Epithelial cell of esophagus (primary cell): ENCODE results near the gene PPARD.
"Not testable (repeated sequence)": the region's sequence is repeated elsewhere in the genome, so short reads cannot be mapped to it uniquely, and the experiment has no call there.

ENCODE experiments used
- DNase-seq: peaks from one replicate; pipeline ENCODE4 v3.0.0; 2010; ENCODE audit warnings: low read depth
- H3K4me3 ChIP-seq: 2 replicates; pipeline ENCODE4 v1.5.1; 2011; ENCODE audit warnings: mild to moderate bottlenecking, low read length, control low read depth
- CTCF ChIP-seq: IDR thresholded peaks from 2 replicates; pipeline ENCODE4 v1.5.1; 2011; ENCODE audit warnings: low read depth, mild to moderate bottlenecking, low read length, control low read depth, inconsistent platforms; ENCODE audit not compliant: insufficient read depth; ENCODE audit errors: missing control alignments

PPARD gene

DNA sequence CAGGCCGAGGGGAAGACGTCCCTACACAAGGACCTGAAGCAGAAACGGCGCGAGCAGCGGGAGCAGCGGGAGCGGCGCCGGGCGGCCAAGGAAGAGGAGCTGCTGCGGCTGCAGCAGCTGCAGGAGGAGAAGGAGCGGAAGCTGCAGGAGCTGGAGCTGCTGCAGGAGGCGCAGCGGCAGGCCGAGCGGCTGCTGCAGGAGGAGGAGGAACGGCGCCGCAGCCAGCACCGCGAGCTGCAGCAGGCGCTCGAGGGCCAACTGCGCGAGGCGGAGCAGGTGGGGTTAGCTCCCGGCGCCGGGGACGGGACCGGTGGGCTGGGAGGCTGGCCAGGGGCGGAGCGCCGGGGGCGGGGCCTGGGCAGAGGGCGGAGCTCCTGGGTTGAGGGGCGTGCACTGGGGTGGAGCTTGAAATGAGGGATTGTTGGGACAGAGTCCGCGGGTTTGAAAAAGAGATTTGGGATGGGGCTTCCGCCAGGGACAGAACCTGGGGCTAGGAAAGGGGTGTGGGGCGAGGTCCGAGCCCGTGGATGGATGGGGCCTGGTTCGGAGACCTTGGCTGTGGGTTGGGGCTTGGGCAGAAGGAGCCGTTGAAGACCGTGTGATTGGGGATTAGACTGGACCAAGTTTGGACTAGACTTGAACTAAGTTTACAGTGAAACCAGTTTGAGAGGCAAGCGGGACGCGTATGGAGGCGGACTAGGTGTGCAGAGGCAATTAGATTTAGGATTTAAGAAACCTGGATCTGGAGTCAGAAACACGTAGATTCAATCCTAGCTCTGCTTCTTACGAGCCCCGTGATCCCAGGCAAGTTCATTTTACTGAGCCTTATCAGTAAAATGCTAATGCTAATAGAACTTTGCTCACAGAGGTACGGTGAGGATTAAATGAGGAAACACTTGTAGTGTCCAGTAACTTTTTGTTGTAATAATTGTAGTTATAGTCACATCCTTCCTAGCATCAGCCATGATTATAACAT lies 23.9 kb upstream of the PPARD start:
- DNase-seq: peak; percentile 81
- no peak for TF ChIP-seq CTCF
- H3K4me3 ChIP-seq: peak overlapping the region; percentile 47

DNA sequence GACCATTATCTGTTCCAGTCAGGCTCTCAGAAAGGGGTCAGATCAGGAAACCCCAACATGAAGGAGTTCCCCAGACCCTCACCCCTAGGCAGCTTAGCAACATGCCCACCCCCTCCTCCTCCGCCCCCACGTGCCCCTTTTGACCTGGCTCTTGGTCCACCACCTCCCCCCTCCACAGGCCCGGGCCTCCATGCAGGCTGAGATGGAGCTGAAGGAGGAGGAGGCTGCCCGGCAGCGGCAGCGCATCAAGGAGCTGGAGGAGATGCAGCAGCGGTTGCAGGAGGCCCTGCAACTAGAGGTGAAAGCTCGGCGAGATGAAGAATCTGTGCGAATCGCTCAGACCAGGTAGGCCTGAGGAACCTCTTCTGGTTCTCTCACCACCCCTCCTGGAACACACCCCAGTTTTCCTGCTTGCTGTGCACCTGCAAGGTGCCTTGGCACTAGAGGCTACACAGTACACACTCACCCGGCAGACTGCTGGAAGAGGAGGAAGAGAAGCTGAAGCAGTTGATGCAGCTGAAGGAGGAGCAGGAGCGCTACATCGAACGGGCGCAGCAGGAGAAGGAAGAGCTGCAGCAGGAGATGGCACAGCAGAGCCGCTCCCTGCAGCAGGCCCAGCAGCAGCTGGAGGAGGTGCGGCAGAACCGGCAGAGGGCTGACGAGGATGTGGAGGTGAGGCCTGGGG lies 22.9 kb upstream of the PPARD start:
- H3K4me3 ChIP-seq: no peak overlapping the region
- DNase-seq: no peak
- no peak for TF ChIP-seq CTCF

DNA sequence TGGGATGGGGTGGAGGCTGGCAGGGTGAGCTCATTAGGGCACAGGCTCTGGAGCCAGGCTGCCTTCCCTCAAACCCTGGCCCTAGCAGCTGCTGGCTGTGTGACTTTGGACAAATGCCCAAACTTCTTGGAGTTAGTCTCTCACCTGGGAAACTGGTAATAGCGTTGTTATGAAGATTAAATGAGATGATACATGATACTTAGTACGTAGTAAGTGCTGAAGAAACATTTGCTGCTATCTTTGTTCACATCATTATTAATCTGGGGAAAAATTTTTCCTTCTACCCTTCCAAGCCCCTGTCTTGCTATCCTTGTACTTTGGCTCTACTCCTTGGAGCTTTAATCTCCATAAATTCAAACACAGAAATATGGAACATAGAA lies 22.3 kb upstream of the PPARD start:
- no peak for DNase-seq

DNA sequence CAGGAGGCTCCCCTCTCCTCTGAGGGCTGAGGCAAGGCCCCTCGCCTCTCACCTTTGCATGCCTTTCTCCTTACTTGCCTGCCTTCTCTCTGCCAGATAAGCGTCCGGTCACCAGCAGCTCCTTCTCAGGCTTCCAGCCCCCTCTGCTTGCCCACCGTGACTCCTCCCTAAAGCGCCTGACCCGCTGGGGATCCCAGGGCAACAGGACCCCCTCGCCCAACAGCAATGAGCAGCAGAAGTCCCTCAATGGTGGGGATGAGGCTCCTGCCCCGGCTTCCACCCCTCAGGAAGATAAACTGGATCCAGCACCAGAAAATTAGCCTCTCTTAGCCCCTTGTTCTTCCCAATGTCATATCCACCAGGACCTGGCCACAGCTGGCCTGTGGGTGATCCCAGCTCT lies 21.3 kb upstream of the PPARD start:
- DNase-seq: no peak
- no peak overlapping the region for H3K4me3 ChIP-seq
- no peak for TF ChIP-seq CTCF

More for the DNA sequence above, 22.3 kb upstream of the PPARD start:
- no peak for TF ChIP-seq CTCF
- H3K4me3 ChIP-seq: no peak overlapping the region

GRCh38 chr6:35327349-35328027 lies 14.9 kb upstream of the PPARD start:
- peak; percentile 72 for TF ChIP-seq CTCF
- no peak overlapping the region for H3K4me3 ChIP-seq
- peak; percentile 68 for DNase-seq

- TF ChIP-seq CTCF: no peak
- H3K4me3 ChIP-seq: no peak overlapping the region
- DNase-seq: no peak
These were observed 14.1 kb upstream of the PPARD start for GRCh38 chr6:35328108-35328723.

- H3K4me3 ChIP-seq, DNase-seq: not testable (repeated sequence)
These were observed 13.4 kb upstream of the PPARD start for GRCh38 chr6:35328965-35329364.
